ENCODE results near the gene PDE4D.

The PDE4D gene

GRCh38 chr5:59559847-59560246 lies 333.7 kb downstream of the PDE4D start:
- no peak overlapping the region for H3K4me3 Mint-ChIP-seq
- no peak for DNase-seq
- CTCF ChIA-PET, result no interaction called here
- H3K27ac Mint-ChIP-seq, result no peak overlapping the region
- H3K9me3 Mint-ChIP-seq, result no peaks in the 10 kb centered on the region
- peaks cover 5% of the 10 kb centered on the region for H3K4me1 Mint-ChIP-seq
- H3K27me3 Mint-ChIP-seq, result peaks cover 3% of the 10 kb centered on the region
- no peaks in the 10 kb centered on the region for H3K36me3 Mint-ChIP-seq

GRCh38 chr5:59559323-59559722 lies 334.2 kb downstream of the PDE4D start:
- H3K36me3 Mint-ChIP-seq, result no peaks in the 10 kb centered on the region
- no peak overlapping the region for H3K27ac Mint-ChIP-seq
- H3K4me3 Mint-ChIP-seq, result no peak overlapping the region
- peaks cover 5% of the 10 kb centered on the region for H3K4me1 Mint-ChIP-seq
- no peak for DNase-seq
- H3K9me3 Mint-ChIP-seq, result no peaks in the 10 kb centered on the region
- H3K27me3 Mint-ChIP-seq, result no peaks in the 10 kb centered on the region
- CTCF ChIA-PET, result interaction anchor here (0.8 kb wide), 1 partner anchor 150 kb away, joined by 3 read pairs; no protein-coding TSS in a partner anchor

GRCh38 chr5:59558501-59558900 lies 335.0 kb downstream of the PDE4D start:
- Mint-ChIP-seq H3K27ac (no peak overlapping the region), H3K27me3 (no peaks in the 10 kb centered on the region), H3K36me3 (no peaks in the 10 kb centered on the region), H3K4me1 (peaks cover 5% of the 10 kb centered on the region), H3K9me3 (no peaks in the 10 kb centered on the region), H3K4me3 (no peak overlapping the region)
- no peak for DNase-seq
- CTCF ChIA-PET, result interaction anchor here (0.8 kb wide), 1 partner anchor 150 kb away, joined by 3 read pairs; no protein-coding TSS in a partner anchor

GRCh38 chr5:59557572-59557971 lies 336.0 kb downstream of the PDE4D start:
- Mint-ChIP-seq H3K9me3 (no peaks in the 10 kb centered on the region), H3K36me3 (no peaks in the 10 kb centered on the region), H3K4me3 (no peak overlapping the region), H3K4me1 (no peaks in the 10 kb centered on the region), H3K27me3 (no peaks in the 10 kb centered on the region), H3K27ac (no peak overlapping the region)
- no peak for DNase-seq
- CTCF ChIA-PET, result no interaction called here

GRCh38 chr5:59555596-59555995 lies 337.9 kb downstream of the PDE4D start:
- CTCF ChIA-PET, result no interaction called here
- H3K36me3 Mint-ChIP-seq, result no peaks in the 10 kb centered on the region
- no peaks in the 10 kb centered on the region for H3K4me1 Mint-ChIP-seq
- H3K4me3 Mint-ChIP-seq, result no peak overlapping the region
- H3K27ac Mint-ChIP-seq, result no peak overlapping the region
- H3K27me3 Mint-ChIP-seq, result no peaks in the 10 kb centered on the region
- DNase-seq, result no peak
- no peaks in the 10 kb centered on the region for H3K9me3 Mint-ChIP-seq

GRCh38 chr5:59554501-59554900 lies 339.0 kb downstream of the PDE4D start:
- Mint-ChIP-seq H3K27ac (no peak overlapping the region), H3K4me1 (no peaks in the 10 kb centered on the region), H3K36me3 (no peaks in the 10 kb centered on the region), H3K9me3 (no peaks in the 10 kb centered on the region), H3K4me3 (no peak overlapping the region), H3K27me3 (no peaks in the 10 kb centered on the region)
- no peak for DNase-seq
- CTCF ChIA-PET, result no interaction called here

- H3K27me3 Mint-ChIP-seq, result no peaks in the 10 kb centered on the region
- DNase-seq, result no peak
- no peak overlapping the region for H3K4me3 Mint-ChIP-seq
- H3K36me3 Mint-ChIP-seq, result no peaks in the 10 kb centered on the region
- H3K4me1 Mint-ChIP-seq, result no peaks in the 10 kb centered on the region
- H3K27ac Mint-ChIP-seq, result no peak overlapping the region
- CTCF ChIA-PET, result no interaction called here
- no peaks in the 10 kb centered on the region for H3K9me3 Mint-ChIP-seq
These were observed 339.5 kb downstream of the PDE4D start for GRCh38 chr5:59553992-59554391.

GRCh38 chr5:59548807-59549357 lies 344.6 kb downstream of the PDE4D start:
- CTCF ChIA-PET, result no interaction called here
- DNase-seq, result no peak
- no peak overlapping the region for H3K4me3 Mint-ChIP-seq
- no peak overlapping the region for H3K27ac Mint-ChIP-seq
- no peaks in the 10 kb centered on the region for H3K36me3 Mint-ChIP-seq
- no peaks in the 10 kb centered on the region for H3K9me3 Mint-ChIP-seq
- H3K4me1 Mint-ChIP-seq, result no peaks in the 10 kb centered on the region
- H3K27me3 Mint-ChIP-seq, result no peaks in the 10 kb centered on the region

- H3K27me3 Mint-ChIP-seq, result no peaks in the 10 kb centered on the region
- no peak overlapping the region for H3K27ac Mint-ChIP-seq
- no peaks in the 10 kb centered on the region for H3K4me1 Mint-ChIP-seq
- H3K36me3 Mint-ChIP-seq, result no peaks in the 10 kb centered on the region
- H3K4me3 Mint-ChIP-seq, result no peak overlapping the region
- no peaks in the 10 kb centered on the region for H3K9me3 Mint-ChIP-seq
- no peak for DNase-seq
- CTCF ChIA-PET, result no interaction called here
These were observed 345.8 kb downstream of the PDE4D start for GRCh38 chr5:59547731-59548130.

GRCh38 chr5:59544573-59544972 lies 349.0 kb downstream of the PDE4D start:
- CTCF ChIA-PET, result no interaction called here
- H3K36me3 Mint-ChIP-seq, result no peaks in the 10 kb centered on the region
- no peak overlapping the region for H3K4me3 Mint-ChIP-seq
- H3K4me1 Mint-ChIP-seq, result no peaks in the 10 kb centered on the region
- H3K27ac Mint-ChIP-seq, result no peak overlapping the region
- no peak for DNase-seq
- H3K27me3 Mint-ChIP-seq, result no peaks in the 10 kb centered on the region
- no peaks in the 10 kb centered on the region for H3K9me3 Mint-ChIP-seq

GRCh38 chr5:59543821-59544442 lies 349.6 kb downstream of the PDE4D start:
- Mint-ChIP-seq H3K36me3 (no peaks in the 10 kb centered on the region), H3K9me3 (no peaks in the 10 kb centered on the region), H3K27ac (no peak overlapping the region), H3K4me3 (no peak overlapping the region), H3K27me3 (no peaks in the 10 kb centered on the region), H3K4me1 (no peaks in the 10 kb centered on the region)
- CTCF ChIA-PET, result no interaction called here
- no peak for DNase-seq

GRCh38 chr5:59542851-59543820 lies 350.4 kb downstream of the PDE4D start:
- Mint-ChIP-seq H3K36me3 (no peaks in the 10 kb centered on the region), H3K27me3 (no peaks in the 10 kb centered on the region), H3K27ac (no peak overlapping the region), H3K4me1 (no peaks in the 10 kb centered on the region), H3K4me3 (no peak overlapping the region), H3K9me3 (no peaks in the 10 kb centered on the region)
- DNase-seq, result no peak
- CTCF ChIA-PET, result no interaction called here

- CTCF ChIA-PET, result no interaction called here
- H3K36me3 Mint-ChIP-seq, result no peaks in the 10 kb centered on the region
- H3K27me3 Mint-ChIP-seq, result no peaks in the 10 kb centered on the region
- no peaks in the 10 kb centered on the region for H3K4me1 Mint-ChIP-seq
- H3K9me3 Mint-ChIP-seq, result no peaks in the 10 kb centered on the region
- H3K4me3 Mint-ChIP-seq, result no peak overlapping the region
- no peak overlapping the region for H3K27ac Mint-ChIP-seq
- no peak for DNase-seq
These were observed 351.2 kb downstream of the PDE4D start for GRCh38 chr5:59542306-59542705.

- H3K36me3 Mint-ChIP-seq, result no peaks in the 10 kb centered on the region
These were observed 353.2 kb downstream of the PDE4D start for GRCh38 chr5:59540366-59540765.

GRCh38 chr5:59538750-59539121 lies 354.8 kb downstream of the PDE4D start:
- Mint-ChIP-seq H3K4me1 (no peaks in the 10 kb centered on the region), H3K36me3 (no peaks in the 10 kb centered on the region), H3K4me3 (no peak overlapping the region), H3K27ac (no peak overlapping the region), H3K27me3 (no peaks in the 10 kb centered on the region), H3K9me3 (no peaks in the 10 kb centered on the region)
- no peak for DNase-seq
- CTCF ChIA-PET, result no interaction called here

More at GRCh38 chr5:59540366-59540765, 353.2 kb downstream of the PDE4D start:
- CTCF ChIA-PET, result no interaction called here
- H3K4me3 Mint-ChIP-seq, result no peak overlapping the region
- no peaks in the 10 kb centered on the region for H3K4me1 Mint-ChIP-seq
- no peak for DNase-seq
- no peaks in the 10 kb centered on the region for H3K27me3 Mint-ChIP-seq
- H3K27ac Mint-ChIP-seq, result no peak overlapping the region
- no peaks in the 10 kb centered on the region for H3K9me3 Mint-ChIP-seq

All from activated naive CD4-positive, alpha-beta T cell treated with anti-CD3 and anti-CD28 coated beads, Interleukin-2, amount 10 ng/mL, durations not matched to agents 7 days and 5 days (primary cell).